GM18951 (cell line): Measurements from ENCODE around the gene BBIP1.
"Not testable (repeated sequence)": the region's sequence is repeated elsewhere in the genome, so short reads cannot be mapped to it uniquely, and the experiment has no call there.

Experiments
- POLR2A ChIP-seq: IDR thresholded peaks from 4 replicates; pipeline ENCODE4 v1.6.1; 2011; ENCODE audit warnings: mild to moderate bottlenecking; ENCODE audit not compliant: insufficient read length, insufficient read depth; ENCODE audit errors: extremely low read depth
- in situ Hi-C: fragments of 300-500 bp; cut with MboI; formaldehyde crosslinking; loops from one replicate; pipeline ENCODE4 v1.12.0; 2022; ENCODE audit warnings: low sequenced_read_pairs, mixed read lengths, inconsistent platforms; ENCODE audit not compliant: unreplicated experiment

Gene BBIP1

DNA sequence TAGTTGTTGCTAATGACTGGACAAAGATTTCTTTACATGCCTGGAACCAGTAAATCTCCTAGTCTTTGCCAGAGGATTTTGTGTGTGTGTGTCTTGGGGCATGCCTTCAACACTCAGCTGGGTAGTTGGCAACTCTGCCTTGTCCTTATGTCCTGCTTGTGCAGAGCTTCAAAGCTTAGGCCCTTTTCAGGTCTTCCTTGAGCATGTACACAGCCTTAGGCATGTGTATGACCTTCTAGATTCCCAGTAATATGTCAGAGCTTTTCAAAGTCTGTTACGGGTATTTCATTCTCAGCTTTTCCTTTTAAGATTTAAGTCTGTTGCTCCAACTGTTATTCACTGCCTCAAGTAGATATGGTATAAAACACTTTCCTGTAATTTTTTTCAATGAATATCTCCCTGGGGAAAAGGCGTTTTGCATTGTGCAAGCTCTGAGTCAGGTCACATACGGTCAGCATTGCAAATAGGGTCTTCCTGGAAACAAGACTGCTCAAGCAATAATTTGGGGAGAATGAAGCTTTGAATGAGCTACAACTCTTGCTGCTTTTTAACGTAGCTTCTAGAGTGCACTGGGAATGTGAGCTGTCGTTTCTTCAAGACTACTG is 25.9 kb upstream of the BBIP1 start:
- no peak for TF ChIP-seq POLR2A
- in situ Hi-C loops = no loop called here

DNA sequence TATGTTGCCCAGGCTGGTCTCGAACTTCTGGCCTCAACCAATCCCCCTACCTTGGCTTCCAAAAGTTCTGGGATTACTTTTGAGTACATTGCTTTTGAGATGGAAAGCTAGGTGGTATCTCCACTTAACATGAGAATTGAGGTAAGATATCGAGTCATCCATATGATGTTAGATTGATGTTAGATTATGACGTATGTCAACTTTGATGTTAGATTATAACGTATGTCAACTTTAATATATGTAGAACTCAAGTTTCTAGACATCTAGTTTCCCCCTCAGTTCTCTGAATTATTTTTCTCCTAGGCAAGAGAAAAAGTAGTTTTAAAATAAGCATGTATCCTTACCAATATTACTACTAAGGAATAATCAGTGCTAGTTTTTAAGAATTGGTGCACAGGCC is 20.4 kb upstream of the BBIP1 start:
- TF ChIP-seq POLR2A = no peak
- in situ Hi-C loops = no loop called here

GRCh38 chr10:110936757-110937156 is 17.8 kb upstream of the BBIP1 start:
- in situ Hi-C loops = no loop called here
- no peak for TF ChIP-seq POLR2A

- TF ChIP-seq POLR2A = no peak
- in situ Hi-C loops = no loop called here
Observed at GRCh38 chr10:110932505-110933180, 13.7 kb upstream of the BBIP1 start.

- in situ Hi-C loops = no loop called here
- no peak for TF ChIP-seq POLR2A
Observed at GRCh38 chr10:110931769-110932381, 12.9 kb upstream of the BBIP1 start.

DNA sequence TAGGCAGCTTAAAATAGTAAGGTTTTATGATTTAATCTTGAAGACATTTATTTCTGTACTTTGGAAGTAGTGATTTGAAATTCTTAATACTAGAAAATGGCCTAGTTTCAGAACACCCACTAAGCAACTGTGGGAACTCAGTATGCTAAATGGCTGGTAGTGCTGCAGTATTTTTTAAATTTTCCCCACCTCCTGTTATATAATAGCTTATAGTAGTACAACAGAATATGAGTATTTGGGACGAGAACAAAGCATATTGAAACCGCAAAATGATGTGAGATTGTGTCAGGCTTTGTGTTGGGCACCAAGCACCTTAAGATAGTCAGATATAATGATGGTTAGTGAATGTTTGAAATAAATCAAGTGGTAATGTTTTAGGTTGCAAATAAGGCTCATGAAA is 8.5 kb upstream of the BBIP1 start:
- in situ Hi-C loops = no loop called here
- TF ChIP-seq POLR2A = no peak

- TF ChIP-seq POLR2A = no peak
- in situ Hi-C loops = no loop called here
Observed at GRCh38 chr10:110923856-110924493, 5.0 kb upstream of the BBIP1 start.

DNA sequence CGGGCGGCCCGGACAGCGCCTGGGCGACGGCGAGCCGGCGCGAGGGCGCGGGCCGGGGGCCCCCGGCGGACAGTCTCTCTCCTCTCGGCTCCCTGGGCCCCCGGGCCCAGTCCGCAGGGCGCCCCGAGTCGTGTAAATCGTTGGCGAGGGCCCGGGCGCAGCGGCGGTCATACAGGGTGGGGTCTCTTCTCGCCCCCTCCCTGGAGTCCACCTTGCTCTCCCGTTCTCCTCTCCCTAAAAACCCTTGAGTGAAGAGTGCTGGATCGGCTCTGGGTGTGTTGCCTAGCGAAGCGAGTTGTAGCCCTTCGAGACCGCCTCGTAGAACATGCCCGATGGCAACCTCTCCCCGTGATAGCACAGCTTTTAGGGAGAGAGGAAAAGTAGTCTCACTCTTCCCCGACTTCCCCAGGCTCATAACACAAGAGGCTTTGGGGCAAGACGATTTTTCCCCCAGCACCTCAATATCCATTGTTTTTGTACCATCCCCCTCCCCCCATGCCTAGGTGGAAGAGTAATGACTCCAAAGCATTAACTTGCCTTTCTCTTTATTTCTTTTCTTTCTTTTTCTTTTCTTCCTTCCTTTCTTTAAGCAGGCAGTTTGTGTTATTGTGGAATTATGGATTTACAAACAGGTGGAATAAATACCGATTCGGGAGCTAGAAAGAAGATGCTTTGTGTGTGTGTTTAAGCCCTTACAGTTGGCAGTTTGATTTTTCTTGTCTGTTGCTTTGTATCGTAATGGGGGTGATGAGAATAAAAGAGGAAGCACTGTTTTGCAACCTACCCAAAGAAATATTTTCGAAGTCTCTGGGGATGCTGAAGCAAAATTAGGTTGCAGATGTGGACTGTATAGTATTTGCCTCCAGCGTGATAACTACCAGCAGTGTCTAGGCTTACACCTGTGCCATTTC is 1.2 kb upstream of the BBIP1 start:
- TF ChIP-seq POLR2A = no peak
- in situ Hi-C loops = no loop called here

GRCh38 chr10:110919349-110919931 is 460 bp upstream of the BBIP1 start, which contains the start of gene SHOC2:
Gene SHOC2 (plus strand): TSS chr10:110919604. CDS start chr10:110964359, 44,755 bp downstream.
- peak; percentile 77 for TF ChIP-seq POLR2A
- in situ Hi-C loops = no loop called here

GRCh38 chr10:110918269-110918642 is 724 bp downstream of the BBIP1 start:
- no peak for TF ChIP-seq POLR2A
- in situ Hi-C loops = no loop called here

- in situ Hi-C loops = no loop called here
- TF ChIP-seq POLR2A = no peak
Observed at GRCh38 chr10:110916554-110917346, 2.2 kb downstream of the BBIP1 start.

DNA sequence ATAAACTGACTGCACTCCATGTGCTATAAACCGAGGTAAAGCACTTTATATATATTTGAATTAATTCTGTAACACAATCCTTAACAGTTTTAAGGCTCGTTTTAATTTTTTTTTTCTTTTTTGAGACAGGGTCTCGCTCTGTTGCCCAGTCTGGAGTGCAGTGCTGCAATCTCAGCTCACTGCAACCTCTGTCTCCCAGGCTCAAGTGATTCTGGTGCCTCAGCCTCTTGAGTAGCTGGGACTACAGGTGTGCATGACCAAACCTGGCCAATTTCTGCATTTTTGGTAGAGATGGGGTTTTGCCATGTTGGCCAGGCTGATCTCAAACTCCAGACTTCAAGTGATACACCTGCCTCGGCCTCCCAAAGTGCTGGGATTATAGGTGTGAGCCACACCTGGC is 3.4 kb downstream of the BBIP1 start:
- in situ Hi-C loops = not testable (repeated sequence)
